Brain pericyte (primary cell): ENCODE results near the gene CLCF1.
"Not testable (repeated sequence)": the region's sequence is repeated elsewhere in the genome, so short reads cannot be mapped to it uniquely, and the experiment has no call there.

Source experiments
- DNase-seq: peaks from one replicate; pipeline ENCODE4 v3.0.0-alpha.2; 2012; ENCODE audit warnings: low read depth, low spot score

CLCF1 gene

GRCh38 chr11:67332081-67332691 is 41.2 kb downstream of the CLCF1 start:
- DNase-seq: no peak

GRCh38 chr11:67323526-67323925 is 49.9 kb downstream of the CLCF1 start:
- no peak for DNase-seq

- DNase-seq: no peak
Measured at GRCh38 chr11:67322049-67322448, 51.3 kb downstream of the CLCF1 start.

GRCh38 chr11:67321313-67321871 is 52.0 kb downstream of the CLCF1 start:
- DNase-seq: no peak

GRCh38 chr11:67320691-67321090 is 52.7 kb downstream of the CLCF1 start:
- no peak for DNase-seq

- DNase-seq: no peak
Measured at GRCh38 chr11:67320011-67320410, 53.4 kb downstream of the CLCF1 start.

- DNase-seq: not testable (repeated sequence)
Measured at GRCh38 chr11:67318876-67319275, 54.5 kb downstream of the CLCF1 start.

GRCh38 chr11:67317888-67318555 is 55.4 kb downstream of the CLCF1 start:
- no peak for DNase-seq

- peak; percentile 84 for DNase-seq
Measured at GRCh38 chr11:67317205-67317887, 56.1 kb downstream of the CLCF1 start.

- DNase-seq: no peak
Measured at GRCh38 chr11:67316882-67317204, 56.6 kb downstream of the CLCF1 start.

- no peak for DNase-seq
Measured at GRCh38 chr11:67315325-67315909, 58.0 kb downstream of the CLCF1 start.

GRCh38 chr11:67314218-67314617 is 59.2 kb downstream of the CLCF1 start:
- no peak for DNase-seq
